K562 (cell line): ENCODE results near the gene OSBPL3. TPM values are rescaled to one million over a fixed set of nuclear protein-coding genes. Genes with fewer than 3 reads are reported as not detected.

Experiments
- ATAC-seq: fragments of 200-7000 bp; cut with Tn5 transposase; 3 replicates; pipeline ENCODE4 v1.9.1; 2020; ENCODE audit warnings: moderate library complexity
- BruUV-seq: library from RNA; stranded (reverse); fragments of 400-500 nt; replicated peaks from 2 replicates; lab custom pipeline; 2021; lab: Mats Ljungman, UMichigan
- CTCF ChIA-PET: fragments of 300-600 bp; formaldehyde crosslinking; extraction: SDS; loops from one replicate; lab custom pipeline; 2021; ENCODE audit warnings: low intra/inter-chr PET ratio; lab: Yijun Ruan, JAX
- POLR2A ChIA-PET: fragments of 300-600, 350-650 bp; sonication (Branson Sonifier 250); formaldehyde crosslinking; extraction: SDS; loops from one replicate; lab custom pipeline; 2021; ENCODE audit warnings: antibody characterized with exemption, inconsistent platforms; lab: Yijun Ruan, JAX
- DNase-seq, 4 experiments: peaks; one replicate each; pipeline versions ENCODE4 v3.0.0 to v3.0.0-alpha.2; 2011 to 2018; ENCODE audit warnings: low spot score in 3 of 4, mixed read lengths in 3 of 4; ENCODE audit errors: extremely low read depth in 1 of 4
- FAIRE-seq: peaks from 2 replicates; lab custom pipeline; 2011; peaks lifted over from hg19 to GRCh38; lab: Jason Lieb, UNC
- H2AFZ ChIP-seq: 2 replicates; pipeline ENCODE4 v1.6.0; 2011; ENCODE audit warnings: low read depth, low read length, control low read depth, inconsistent platforms
- H3K27ac ChIP-seq: fragments of 200-600 bp; 3 replicates; pipeline ENCODE4 v1.8.0; 2011; ENCODE audit warnings: low read depth, mild to moderate bottlenecking, control low read depth, inconsistent platforms, low read length, moderate library complexity, mixed read lengths; ENCODE audit errors: extremely low read depth
- H3K27me3 ChIP-seq, 2 experiments: fragments of 300-600 bp in 1 of 2; 2 replicates in 1 of 2; 3 replicates in 1 of 2; pipeline versions ENCODE4 v1.6.0 to v1.8.0; 2011; ENCODE audit warnings: inconsistent platforms in 2 of 2, low read length in 2 of 2, mild to moderate bottlenecking in 1 of 2, mixed read lengths in 1 of 2, moderate library complexity in 1 of 2; ENCODE audit not compliant: control insufficient read depth in 2 of 2, insufficient read depth in 2 of 2
- H3K36me3 ChIP-seq: fragments of 300-600 bp; 3 replicates; pipeline ENCODE4 v1.8.0; 2011; ENCODE audit warnings: mild to moderate bottlenecking, low read length, inconsistent platforms; ENCODE audit not compliant: control insufficient read depth, insufficient read depth
- H3K4me1 ChIP-seq, 2 experiments: fragments of 200-600 bp in 1 of 2; replicated peaks in 1 of 2; 2 replicates in 1 of 2; 3 replicates in 1 of 2; pipeline versions ENCODE4 v1.5.1 to v1.8.0; 2011; ENCODE audit warnings: inconsistent platforms in 2 of 2, low read length in 2 of 2, mild to moderate bottlenecking in 1 of 2, mixed read lengths in 1 of 2, moderate library complexity in 1 of 2; ENCODE audit not compliant: control insufficient read depth in 2 of 2, insufficient read depth in 2 of 2
- H3K4me2 ChIP-seq: 2 replicates; pipeline ENCODE4 v1.6.1; 2011; ENCODE audit warnings: low read length, control low read depth, inconsistent platforms, mixed read lengths; ENCODE audit not compliant: insufficient read depth
- H3K4me3 ChIP-seq: fragments of 200-600 bp; sonication (generic), shearing (Covaris generic); 2 replicates; pipeline ENCODE4 v1.5.1; 2016; ENCODE audit warnings: control low read depth, inconsistent platforms
- H3K79me2 ChIP-seq: fragments of 200-600 bp; 3 replicates; pipeline ENCODE4 v1.8.0; 2011; ENCODE audit warnings: low read length, inconsistent platforms; ENCODE audit not compliant: control insufficient read depth, insufficient read depth
- H3K9ac ChIP-seq, 2 experiments: 2 replicates each; pipeline versions ENCODE4 v1.6.0 to v1.6.1; 2011; ENCODE audit warnings: low read depth in 2 of 2, low read length in 2 of 2, control low read depth in 1 of 2, inconsistent platforms in 1 of 2, mild to moderate bottlenecking in 1 of 2, mixed read lengths in 1 of 2; ENCODE audit not compliant: insufficient read depth in 1 of 2
- H3K9me1 ChIP-seq: one replicate; pipeline ENCODE4 v1.6.0; 2011; ENCODE audit warnings: inconsistent platforms, mild to moderate bottlenecking, low read length, moderate library complexity; ENCODE audit not compliant: control insufficient read depth, insufficient read depth
- H3K9me3 ChIP-seq: replicated peaks from 2 replicates; pipeline ENCODE4 v1.5.1; 2011; ENCODE audit warnings: low read depth, low read length, inconsistent platforms; ENCODE audit not compliant: control insufficient read depth, insufficient read depth
- H4K20me1 ChIP-seq: replicated peaks from 2 replicates; pipeline ENCODE4 v1.6.1; 2011; ENCODE audit warnings: low read length, inconsistent platforms, mixed read lengths; ENCODE audit not compliant: control insufficient read depth, insufficient read depth
- ARHGAP35 ChIP-seq: fragments of 450-650 bp; IDR thresholded peaks from 2 replicates; pipeline ENCODE4 v1.6.1; 2018; ENCODE audit not compliant: partially characterized antibody
- MEIS2 ChIP-seq: fragments of 450-650 bp; IDR thresholded peaks from 2 replicates; pipeline ENCODE4 v1.6.1; 2014; ENCODE audit warnings: mild to moderate bottlenecking; ENCODE audit not compliant: partially characterized antibody
- PBX2 ChIP-seq, 2 experiments: IDR thresholded peaks in 1 of 2; conservative IDR thresholded peaks in 1 of 2; 2 replicates each; pipeline ENCODE4 v1.6.1; 2016; ENCODE audit warnings: low read depth in 2 of 2, mild to moderate bottlenecking in 1 of 2, missing compliant biosample characterization in 1 of 2, missing genetic modification characterization in 1 of 2, moderate library complexity in 1 of 2
- SETDB1 ChIP-seq: IDR thresholded peaks from one replicate; pipeline ENCODE4 v1.6.1; 2012; ENCODE audit warnings: low read length, control low read depth, inconsistent platforms
- SOX6 ChIP-seq: fragments of 450-650 bp; IDR thresholded peaks from 2 replicates; pipeline ENCODE4 v1.6.1; 2014; ENCODE audit warnings: mild to moderate bottlenecking
- ZNF696 ChIP-seq: fragments of 250-450 bp; sonication (Bioruptor Pico); conservative IDR thresholded peaks from 2 replicates; pipeline ENCODE4 v1.4.0; 2020; ENCODE audit warnings: mild to moderate bottlenecking, moderate library complexity
- WGBS: fragments of 100-300 bp; shearing (Covaris generic); methylation state at CpG from one replicate; pipeline ENCODE4 v1.1.6; 2016; ENCODE audit warnings: low coverage, mixed read lengths; ENCODE audit not compliant: insufficient coverage; ENCODE audit errors: missing lambda C conversion rate; 5-methylcytosine and 5-hydroxymethylcytosine counted together
- in situ Hi-C: fragments of 300-500 bp; cut with MboI; formaldehyde crosslinking; loops from 4 replicates; pipeline ENCODE4 v1.15.0; 2018; ENCODE audit warnings: inconsistent platforms, mixed read lengths
- intact Hi-C: fragments of 100-400 bp; cut with micrococcal nuclease; formaldehyde crosslinking; loops from 2 replicates; pipeline ENCODE4 v1.14.2; 2022
- polyA plus RNA-seq, 8 experiments: library from polyadenylated mRNA; depleted of rRNA in 4 of 8; stranded (reverse) in 5 of 8; unstranded in 3 of 8; fragments of >200 nt; fragmentation: Nextera tagmentation in 2 of 8; fragmentation: Illumina TruSeq in 1 of 8; extraction: Ambion mirVana in 2 of 8; extraction: Trizol in 1 of 8; gene quantifications; 2 replicates each; pipeline versions ENCODE4 v1.2.1 to v1.2.3, GENCODE V29; 2011 to 2014; ENCODE audit warnings: inconsistent platforms in 1 of 8, missing spikeins in 1 of 8
- total RNA-seq, 7 experiments: library from RNA; depleted of rRNA in 6 of 7; stranded (reverse); fragments of >200 nt in 6 of 7; fragmentation: Illumina TruSeq in 2 of 7; extraction: Trizol in 2 of 7; gene quantifications; 2 replicates each; pipeline versions ENCODE4 v1.2.1 to v1.2.3, GENCODE V29; 2011 to 2021; ENCODE audit warnings: low replicate concordance in 1 of 7

OSBPL3 gene
- total and polyA plus RNA-seq, 9 of the 15 experiments (the other 6 are each of a cell fraction or from before 2014, with no cell fraction given): 4.8 to 37.2 (median 26.5) TPM

- intact Hi-C loops: no loop called here
- FAIRE-seq: peak; percentile 42
Observed at GRCh38 chr7:24912424-24912823, 67.6 kb downstream of the OSBPL3 start.

More at GRCh38 chr7:24912424-24912823, 67.6 kb downstream of the OSBPL3 start:
- ATAC-seq: no peak
- peaks cover 95% of the 10 kb centered on the region for H3K79me2 ChIP-seq
- POLR2A ChIA-PET: interaction anchor here (0.9 to 1.4 kb wide), 2 partner anchors 11 to 12 kb away, joined by 4 read pairs; no protein-coding TSS in a partner anchor
- TF ChIP-seq MEIS2 (peak; percentile 78), ZNF696 (CRISPR knock-in tag) (no peak), ARHGAP35 (no peak), SETDB1 (no peak), SOX6 (no peak), PBX2 (CRISPR knock-in tag; IDR thresholded peaks at IDR 0.05; ENCODE audit: low read depth) (no peak), PBX2 (tag; conservative IDR thresholded peaks at IDR 0.05; ENCODE audit: low read depth) (0 out of 2 replicates have a peak, but pooled peaks have one; percentile 37)
- TF ChIP-seq, all 486 proteins: peak for 2
- WGBS: 45% methylated on average over 4 of the region's 4 CpGs
- Histone ChIP-seq H4K20me1 (no peaks in the 10 kb centered on the region), H3K4me1 (peaks cover 34 to 75% of the 10 kb centered on the region in 2 experiments), H3K27me3 (no peaks in the 10 kb centered on the region), H3K4me3 (no peak overlapping the region), H2AFZ (no peak overlapping the region), H3K9me1 (peaks cover 5% of the 10 kb centered on the region), H3K9me3 (no peaks in the 10 kb centered on the region), H3K36me3 (peaks cover 2% of the 10 kb centered on the region; the same call in 1 of the 3 replicates), H3K4me2 (peak overlapping the region; percentile 66), H3K9ac (peak overlapping the region in 1 of 2 experiments; percentile 41; a peak in 1 of 4 replicates), H3K27ac (no peak overlapping the region; the same call in 2 of the 3 replicates)
- DNase-seq: no peak
- CTCF ChIA-PET: no interaction called here
- BruUV-seq: no TSS peak
- in situ Hi-C loops: no loop called here
